ENCODE data around the gene ZNF385A. TPM values are rescaled to one million over a fixed set of nuclear protein-coding genes. Genes with fewer than 3 reads are reported as not detected.

The ZNF385A gene
- total and polyA plus RNA-seq, 2 of the 13 experiments (the other 11 are each of a cell fraction or from before 2014, with no cell fraction given), result 0.44 to 0.67 TPM

GRCh38 chr12:54360717-54361456 lies 23.6 kb downstream of the ZNF385A start (continued):
- TF ChIP-seq ZNF407 (CRISPR knock-in tag; IDR thresholded peaks at IDR 0.05; ENCODE audit: not compliant biosample characterization) (peak; percentile 47), ATF6 (CRISPR knock-in tag; conservative IDR thresholded peaks at IDR 0.05) (no peak), ZNF383 (CRISPR knock-in tag; IDR thresholded peaks at IDR 0.05; ENCODE audit: borderline replicate concordance) (no peak), ZNF274 (CRISPR knock-in tag; IDR thresholded peaks at IDR 0.05) (no peak), ZNF30 (CRISPR knock-in tag; IDR thresholded peaks at IDR 0.05) (no peak), SMAD3 (CRISPR knock-in tag; IDR thresholded peaks at IDR 0.05) (no peak), ZNF724P (CRISPR knock-in tag; IDR thresholded peaks at IDR 0.05; ENCODE audit: borderline replicate concordance) (no peak), ZNF512 (CRISPR knock-in tag; IDR thresholded peaks at IDR 0.05) (no peak), HNRNPLL (IDR thresholded peaks at IDR 0.05; ENCODE audit: low read depth, low read length, poor library complexity, severe bottlenecking) (no peak), KAT2B (IDR thresholded peaks at IDR 0.05; ENCODE audit: borderline replicate concordance, low read depth, low read length) (no peak), E2F2 (CRISPR knock-in tag; IDR thresholded peaks at IDR 0.05; ENCODE audit: borderline replicate concordance) (no peak), HMG20A (CRISPR knock-in tag; IDR thresholded peaks at IDR 0.05; ENCODE audit: borderline replicate concordance) (no peak), MIER2 (CRISPR knock-in tag; IDR thresholded peaks at IDR 0.05) (0 out of 2 replicates have a peak, but pooled peaks have one; percentile 43), HNRNPL (IDR thresholded peaks at IDR 0.05; ENCODE audit: low read depth, low read length) (no peak)

Data from HepG2 (cell line).